Activated CD8-positive, alpha-beta memory T cell treated with anti-CD3 and anti-CD28 coated beads, Interleukin-2, amount 10 ng/mL, durations not matched to agents 7 days and 5 days (primary cell): ENCODE measurements around the gene APBA2. TPM values are rescaled to one million over a fixed set of nuclear protein-coding genes. Genes with fewer than 3 reads are reported as not detected.

ENCODE experiments used
- ATAC-seq: fragments of 150-1000 bp; cut with Tn5 transposase; one replicate; pipeline ENCODE4 v1.10.0; 2021; ENCODE audit warnings: moderate library complexity
- CTCF ChIA-PET: fragments of 350-600 bp; sonication (Branson Sonifier 250); formaldehyde crosslinking; loops from one replicate; lab custom pipeline; 2021; ENCODE audit warnings: antibody characterized with exemption; lab: Charles Lee
- DNase-seq: peaks from one replicate; pipeline ENCODE4 v3.0.0-alpha.2; 2020
- H3K27ac Mint-ChIP-seq: one replicate; pipeline ENCODE4 v1.8.0; 2021; ENCODE audit warnings: mild to moderate bottlenecking, mixed read lengths
- H3K27me3 Mint-ChIP-seq: one replicate; pipeline ENCODE4 v1.8.0; 2021; ENCODE audit warnings: mixed read lengths
- H3K36me3 Mint-ChIP-seq: one replicate; pipeline ENCODE4 v1.8.0; 2021; ENCODE audit warnings: mild to moderate bottlenecking, mixed read lengths
- H3K4me1 Mint-ChIP-seq: one replicate; pipeline ENCODE4 v1.8.0; 2021; ENCODE audit warnings: mixed read lengths
- H3K4me3 Mint-ChIP-seq: one replicate; pipeline ENCODE4 v1.8.0; 2021; ENCODE audit warnings: mild to moderate bottlenecking, moderate library complexity, mixed read lengths
- H3K9me3 Mint-ChIP-seq: one replicate; pipeline ENCODE4 v1.8.0; 2022; ENCODE audit warnings: low read depth, mixed read lengths
- total RNA-seq, 2 experiments: library from RNA; stranded (reverse); gene quantifications; one replicate each; pipeline ENCODE4 v1.2.3, GENCODE V29; 2021

Gene APBA2
- total RNA-seq, 2 experiments from 2014 or later, result 2.6 to 7.9 TPM

GRCh38 chr15:28892789-28893610, 7.2 kb downstream of the APBA2 start:
- ATAC-seq (no peak), DNase-seq (no peak)
- Mint-ChIP-seq H3K27me3 (no peaks in the 10 kb centered on the region), H3K4me1 (peaks cover 25% of the 10 kb centered on the region), H3K9me3 (no peaks in the 10 kb centered on the region), H3K36me3 (no peaks in the 10 kb centered on the region), H3K4me3 (no peak overlapping the region), H3K27ac (no peak overlapping the region)
- CTCF ChIA-PET, result no interaction called here

GRCh38 chr15:28894631-28895030, 8.9 kb downstream of the APBA2 start:
- no peak overlapping the region for H3K4me3 Mint-ChIP-seq
- no peaks in the 10 kb centered on the region for H3K27me3 Mint-ChIP-seq
- no peaks in the 10 kb centered on the region for H3K36me3 Mint-ChIP-seq
- no peaks in the 10 kb centered on the region for H3K9me3 Mint-ChIP-seq
- H3K4me1 Mint-ChIP-seq, result peaks cover 20% of the 10 kb centered on the region
- no peak for ATAC-seq
- CTCF ChIA-PET, result no interaction called here
- no peak overlapping the region for H3K27ac Mint-ChIP-seq
- no peak for DNase-seq

GRCh38 chr15:28895146-28895545, 9.4 kb downstream of the APBA2 start:
- CTCF ChIA-PET, result no interaction called here
- Mint-ChIP-seq H3K4me3 (no peak overlapping the region), H3K4me1 (peaks cover 15% of the 10 kb centered on the region), H3K27ac (no peak overlapping the region), H3K27me3 (no peaks in the 10 kb centered on the region), H3K9me3 (no peaks in the 10 kb centered on the region), H3K36me3 (no peaks in the 10 kb centered on the region)
- no peak for ATAC-seq
- DNase-seq, result no peak

- Mint-ChIP-seq H3K4me1 (peaks cover 12% of the 10 kb centered on the region), H3K27ac (no peak overlapping the region), H3K4me3 (no peak overlapping the region)
Measured at GRCh38 chr15:28895566-28895965, 9.8 kb downstream of the APBA2 start.

GRCh38 chr15:28896951-28897350, 11.2 kb downstream of the APBA2 start:
- no peaks in the 10 kb centered on the region for H3K36me3 Mint-ChIP-seq
- no peak for DNase-seq
- H3K27ac Mint-ChIP-seq, result no peak overlapping the region
- no peak for ATAC-seq
- no peak overlapping the region for H3K4me3 Mint-ChIP-seq
- peaks cover 3% of the 10 kb centered on the region for H3K4me1 Mint-ChIP-seq
- no peaks in the 10 kb centered on the region for H3K27me3 Mint-ChIP-seq
- no peaks in the 10 kb centered on the region for H3K9me3 Mint-ChIP-seq
- CTCF ChIA-PET, result no interaction called here

More at GRCh38 chr15:28895566-28895965, 9.8 kb downstream of the APBA2 start:
- Mint-ChIP-seq H3K27me3 (no peaks in the 10 kb centered on the region), H3K9me3 (no peaks in the 10 kb centered on the region), H3K36me3 (no peaks in the 10 kb centered on the region)
- no peak for DNase-seq
- ATAC-seq, result no peak
- CTCF ChIA-PET, result no interaction called here

- Mint-ChIP-seq H3K36me3 (no peaks in the 10 kb centered on the region), H3K9me3 (no peaks in the 10 kb centered on the region), H3K4me1 (peaks cover 3% of the 10 kb centered on the region), H3K27ac (no peak overlapping the region), H3K4me3 (no peak overlapping the region), H3K27me3 (no peaks in the 10 kb centered on the region)
- ATAC-seq (no peak), DNase-seq (no peak)
- CTCF ChIA-PET, result interaction anchor here (1.4 kb wide), 1 partner anchor 15 kb away, joined by 4 read pairs; no protein-coding TSS in a partner anchor
Measured at GRCh38 chr15:28897861-28898585, 12.2 kb downstream of the APBA2 start.

- DNase-seq (no peak), ATAC-seq (no peak)
- no peaks in the 10 kb centered on the region for H3K27me3 Mint-ChIP-seq
- H3K4me3 Mint-ChIP-seq, result no peak overlapping the region
- H3K4me1 Mint-ChIP-seq, result peaks cover 3% of the 10 kb centered on the region
- H3K27ac Mint-ChIP-seq, result no peak overlapping the region
- H3K36me3 Mint-ChIP-seq, result no peaks in the 10 kb centered on the region
- H3K9me3 Mint-ChIP-seq, result no peaks in the 10 kb centered on the region
- CTCF ChIA-PET, result no interaction called here
Measured at GRCh38 chr15:28899061-28899738, 13.4 kb downstream of the APBA2 start.

GRCh38 chr15:28900041-28900891, 14.5 kb downstream of the APBA2 start:
- ATAC-seq, result no peak
- H3K36me3 Mint-ChIP-seq, result no peaks in the 10 kb centered on the region
- no peaks in the 10 kb centered on the region for H3K27me3 Mint-ChIP-seq
- no peak overlapping the region for H3K4me3 Mint-ChIP-seq
- H3K27ac Mint-ChIP-seq, result no peak overlapping the region
- H3K9me3 Mint-ChIP-seq, result no peaks in the 10 kb centered on the region
- DNase-seq, result no peak
- peaks cover 5% of the 10 kb centered on the region for H3K4me1 Mint-ChIP-seq
- CTCF ChIA-PET, result no interaction called here

- CTCF ChIA-PET, result no interaction called here
Measured at GRCh38 chr15:28900892-28901586, 15.3 kb downstream of the APBA2 start.

GRCh38 chr15:28901587-28901980, 15.8 kb downstream of the APBA2 start:
- Mint-ChIP-seq H3K9me3 (no peaks in the 10 kb centered on the region), H3K4me3 (no peak overlapping the region), H3K4me1 (peaks cover 5% of the 10 kb centered on the region), H3K27ac (no peak overlapping the region), H3K36me3 (no peaks in the 10 kb centered on the region), H3K27me3 (no peaks in the 10 kb centered on the region)
- DNase-seq (no peak), ATAC-seq (no peak)
- CTCF ChIA-PET, result no interaction called here

More at GRCh38 chr15:28900892-28901586, 15.3 kb downstream of the APBA2 start:
- no peak overlapping the region for H3K27ac Mint-ChIP-seq
- H3K4me1 Mint-ChIP-seq, result peaks cover 5% of the 10 kb centered on the region
- no peaks in the 10 kb centered on the region for H3K27me3 Mint-ChIP-seq
- H3K9me3 Mint-ChIP-seq, result no peaks in the 10 kb centered on the region
- ATAC-seq (no peak), DNase-seq (no peak)
- no peak overlapping the region for H3K4me3 Mint-ChIP-seq
- no peaks in the 10 kb centered on the region for H3K36me3 Mint-ChIP-seq

GRCh38 chr15:28901987-28902745, 16.4 kb downstream of the APBA2 start:
- peaks cover 5% of the 10 kb centered on the region for H3K4me1 Mint-ChIP-seq
- no peaks in the 10 kb centered on the region for H3K36me3 Mint-ChIP-seq
- H3K9me3 Mint-ChIP-seq, result no peaks in the 10 kb centered on the region
- no peak overlapping the region for H3K4me3 Mint-ChIP-seq
- H3K27ac Mint-ChIP-seq, result no peak overlapping the region
- no peaks in the 10 kb centered on the region for H3K27me3 Mint-ChIP-seq
- CTCF ChIA-PET, result no interaction called here
- no peak for DNase-seq
- no peak for ATAC-seq

GRCh38 chr15:28902856-28903255, 17.1 kb downstream of the APBA2 start:
- Mint-ChIP-seq H3K36me3 (no peaks in the 10 kb centered on the region), H3K27me3 (no peaks in the 10 kb centered on the region), H3K27ac (no peak overlapping the region), H3K4me1 (peaks cover 5% of the 10 kb centered on the region), H3K4me3 (no peak overlapping the region), H3K9me3 (no peaks in the 10 kb centered on the region)
- ATAC-seq (no peak), DNase-seq (no peak)
- CTCF ChIA-PET, result no interaction called here
